Measurements from ENCODE around the gene SESN3.

DNA sequence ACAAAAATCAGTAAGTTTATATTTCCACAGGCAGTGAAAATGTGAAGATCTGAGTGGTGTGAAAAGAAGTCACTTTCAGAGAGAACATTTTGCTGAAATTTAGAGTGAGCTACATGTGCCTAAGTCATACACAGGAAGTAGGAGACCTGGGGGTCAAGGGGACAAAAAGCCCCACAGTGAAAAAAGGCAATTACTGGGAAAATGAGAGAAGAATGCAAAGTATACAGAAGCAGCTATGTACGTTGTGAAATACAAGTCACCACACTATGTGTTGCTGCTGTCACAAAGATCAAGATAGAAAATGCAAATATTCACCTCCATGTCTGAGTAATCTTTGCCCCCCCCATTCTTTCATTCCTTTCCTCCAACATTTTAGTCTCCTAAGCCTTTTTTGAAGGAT is 21.6 kb upstream of the SESN3 start:
- TF ChIP-seq POLR2AphosphoS5 (IDR thresholded peaks at IDR 0.05; ENCODE audit: borderline replicate concordance, low read depth, low read length) (no peak), EZH2 (IDR thresholded peaks at IDR 0.05) (no peak)
